ENCODE data around the gene DDX31. TPM values are rescaled to one million over a fixed set of nuclear protein-coding genes. Genes with fewer than 3 reads are reported as not detected.

Gene DDX31
- total and polyA plus RNA-seq, 4 experiments from 2014 or later, result 3.4 to 21.1 (median 13.6) TPM

GRCh38 chr9:132663851-132664250 lies 5.9 kb downstream of the DDX31 start:
- no peaks in the 10 kb centered on the region for H3K9me3 ChIP-seq (ENCODE audit: control insufficient read depth in 1 of 2, low read length in 2 of 2)
- H3K36me3 ChIP-seq (ENCODE audit: insufficient read depth, low read length), result peaks cover 19% of the 10 kb centered on the region
- Mint-ChIP-seq H3K27ac (no peak overlapping the region), H3K4me1 (peaks cover 11 to 12% (median 11%) of the 10 kb centered on the region in 4 donors), H3K27me3 (no peaks in the 10 kb centered on the region), H3K9me3 (no peaks in the 10 kb centered on the region), H3K4me3 (no peak overlapping the region), H3K36me3 (peaks cover 18 to 31% of the 10 kb centered on the region in 2 donors)
- no peak overlapping the region for H3K4me3 ChIP-seq (ENCODE audit: low read length in 2 of 2)
- H3K4me1 ChIP-seq (ENCODE audit: insufficient read depth, low read length), result peaks cover 6% of the 10 kb centered on the region
- DNase-seq, result no peak
- ChIA-PET POLR2A (ENCODE audit: partially characterized antibody) (no interaction called here), CTCF (ENCODE audit: partially characterized antibody) (no interaction called here)
- intact Hi-C loops (cut with micrococcal nuclease), result no loop called here
- H3K27me3 ChIP-seq (ENCODE audit: insufficient read depth, low read length), result no peaks in the 10 kb centered on the region
- no peak overlapping the region for H3K27ac ChIP-seq (ENCODE audit: low read depth, low read length)

DNA sequence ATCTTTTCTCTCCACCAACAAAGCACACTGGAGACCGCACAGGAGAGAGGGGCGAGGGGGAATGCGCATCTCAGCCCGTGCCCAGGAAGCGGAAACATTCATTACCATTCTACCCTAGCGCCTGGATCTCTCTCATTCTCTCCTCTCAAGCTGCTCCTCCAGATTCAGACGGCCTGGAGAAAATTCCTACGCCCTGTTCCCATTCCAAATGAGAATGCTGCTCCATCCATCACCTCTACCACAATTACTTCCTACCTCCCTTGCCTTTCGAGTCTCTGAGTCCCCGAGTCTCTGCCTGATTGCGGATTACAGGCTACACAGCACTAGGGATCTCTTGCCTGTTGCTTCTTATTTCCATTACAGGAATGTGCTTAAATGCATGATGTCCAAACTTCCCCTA lies 6.7 kb downstream of the DDX31 start:
- DNase-seq, result no peak
- POLR2A ChIA-PET (ENCODE audit: partially characterized antibody), result no interaction called here
- CTCF ChIA-PET (ENCODE audit: partially characterized antibody), result no interaction called here

GRCh38 chr9:132662152-132662945 lies 7.4 kb downstream of the DDX31 start:
- no peaks in the 10 kb centered on the region for H3K27me3 Mint-ChIP-seq
- H3K36me3 Mint-ChIP-seq, result peaks cover 22 to 37% of the 10 kb centered on the region in 2 donors
- CTCF ChIA-PET (ENCODE audit: partially characterized antibody), result no interaction called here
- Histone ChIP-seq H3K9me3 (ENCODE audit: control insufficient read depth in 1 of 2, low read length in 2 of 2) (no peaks in the 10 kb centered on the region), H3K27ac (ENCODE audit: low read depth, low read length) (no peak overlapping the region), H3K36me3 (ENCODE audit: insufficient read depth, low read length) (peaks cover 33% of the 10 kb centered on the region), H3K27me3 (ENCODE audit: insufficient read depth, low read length) (no peaks in the 10 kb centered on the region), H3K4me1 (ENCODE audit: insufficient read depth, low read length) (no peaks in the 10 kb centered on the region), H3K4me3 (ENCODE audit: low read length in 2 of 2) (no peak overlapping the region)
- POLR2A ChIA-PET (ENCODE audit: partially characterized antibody), result interaction anchor here (2.1 kb wide), 1 partner anchor 7 kb away, joined by 5 read pairs; the partner anchor contains the start of genes DDX31 and GTF3C4
- H3K27ac Mint-ChIP-seq, result peak overlapping the region in 1 of 7 donors; percentile 75
- no peaks in the 10 kb centered on the region for H3K9me3 Mint-ChIP-seq
- H3K4me1 Mint-ChIP-seq, result peaks cover 0 to 6% (median 1%) of the 10 kb centered on the region in 4 donors
- DNase-seq, result no peak
- intact Hi-C loops (cut with micrococcal nuclease), result no loop called here
- no peak overlapping the region for H3K4me3 Mint-ChIP-seq

More for the DNA sequence above, 6.7 kb downstream of the DDX31 start:
- Histone ChIP-seq H3K4me1 (ENCODE audit: insufficient read depth, low read length) (peaks cover 1% of the 10 kb centered on the region), H3K4me3 (ENCODE audit: low read length in 2 of 2) (no peak overlapping the region), H3K27me3 (ENCODE audit: insufficient read depth, low read length) (no peaks in the 10 kb centered on the region), H3K36me3 (ENCODE audit: insufficient read depth, low read length) (peaks cover 26% of the 10 kb centered on the region), H3K9me3 (ENCODE audit: control insufficient read depth in 1 of 2, low read length in 2 of 2) (no peaks in the 10 kb centered on the region), H3K27ac (ENCODE audit: low read depth, low read length) (no peak overlapping the region)
- no peaks in the 10 kb centered on the region for H3K27me3 Mint-ChIP-seq
- H3K9me3 Mint-ChIP-seq, result no peaks in the 10 kb centered on the region
- peaks cover 22 to 36% of the 10 kb centered on the region in 2 donors for H3K36me3 Mint-ChIP-seq
- no peak overlapping the region for H3K4me3 Mint-ChIP-seq
- intact Hi-C loops (cut with micrococcal nuclease), result no loop called here
- peaks cover 7 to 11% (median 8%) of the 10 kb centered on the region in 4 donors for H3K4me1 Mint-ChIP-seq
- H3K27ac Mint-ChIP-seq, result no peak overlapping the region

DNA sequence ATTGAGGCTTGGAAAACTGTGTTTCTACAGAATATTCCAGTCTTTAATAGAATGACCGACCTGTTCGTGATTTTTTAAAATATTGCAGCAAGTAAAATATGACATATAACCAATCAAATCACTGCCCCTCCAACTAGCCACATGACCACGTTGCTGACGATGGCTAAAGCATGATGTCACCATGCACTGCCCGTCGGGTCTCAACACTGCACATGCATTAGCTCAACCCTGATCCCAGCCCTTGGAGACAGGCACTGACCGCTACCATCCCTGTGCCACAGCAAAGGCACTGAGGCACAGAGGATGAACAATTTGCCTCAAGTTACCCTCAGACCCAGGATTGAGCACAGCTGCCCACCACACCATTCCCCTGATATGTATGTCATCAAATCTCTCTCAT lies 13.5 kb downstream of the DDX31 start:
- CTCF ChIA-PET (ENCODE audit: partially characterized antibody), result no interaction called here
- Histone ChIP-seq H3K27ac (ENCODE audit: low read depth, low read length) (no peak overlapping the region), H3K27me3 (ENCODE audit: insufficient read depth, low read length) (no peaks in the 10 kb centered on the region), H3K9me3 (ENCODE audit: control insufficient read depth in 1 of 2, low read length in 2 of 2) (no peaks in the 10 kb centered on the region), H3K4me3 (ENCODE audit: low read length in 2 of 2) (no peak overlapping the region), H3K4me1 (ENCODE audit: insufficient read depth, low read length) (no peaks in the 10 kb centered on the region), H3K36me3 (ENCODE audit: insufficient read depth, low read length) (peaks cover 37% of the 10 kb centered on the region)
- Mint-ChIP-seq H3K27ac (no peak overlapping the region), H3K9me3 (no peaks in the 10 kb centered on the region), H3K4me3 (no peak overlapping the region), H3K4me1 (peaks cover 0 to 6% (median 1%) of the 10 kb centered on the region in 4 donors), H3K36me3 (peaks cover 45 to 60% of the 10 kb centered on the region in 2 donors), H3K27me3 (no peaks in the 10 kb centered on the region)
- DNase-seq, result no peak
- POLR2A ChIA-PET (ENCODE audit: partially characterized antibody), result no interaction called here
- intact Hi-C loops (cut with micrococcal nuclease), result no loop called here

GRCh38 chr9:132651259-132651658 lies 18.5 kb downstream of the DDX31 start:
- H3K27ac ChIP-seq (ENCODE audit: low read depth, low read length), result no peak overlapping the region
- ChIA-PET POLR2A (ENCODE audit: partially characterized antibody) (no interaction called here), CTCF (ENCODE audit: partially characterized antibody) (no interaction called here)
- H3K9me3 ChIP-seq (ENCODE audit: control insufficient read depth in 1 of 2, low read length in 2 of 2), result no peaks in the 10 kb centered on the region
- H3K36me3 ChIP-seq (ENCODE audit: insufficient read depth, low read length), result peaks cover 58% of the 10 kb centered on the region
- Mint-ChIP-seq H3K4me3 (no peak overlapping the region), H3K27me3 (no peaks in the 10 kb centered on the region), H3K36me3 (peaks cover 59 to 71% of the 10 kb centered on the region in 2 donors), H3K27ac (no peak overlapping the region), H3K9me3 (no peaks in the 10 kb centered on the region), H3K4me1 (peaks cover 0 to 6% (median 1%) of the 10 kb centered on the region in 4 donors)
- intact Hi-C loops (cut with micrococcal nuclease), result loop anchor here (5.0 kb wide), 1 partner anchor 239 kb away; the partner anchor contains the start of gene CFAP77
- DNase-seq, result no peak
- no peak overlapping the region for H3K4me3 ChIP-seq (ENCODE audit: low read length in 2 of 2)
- no peaks in the 10 kb centered on the region for H3K27me3 ChIP-seq (ENCODE audit: insufficient read depth, low read length)
- H3K4me1 ChIP-seq (ENCODE audit: insufficient read depth, low read length), result no peaks in the 10 kb centered on the region

DNA sequence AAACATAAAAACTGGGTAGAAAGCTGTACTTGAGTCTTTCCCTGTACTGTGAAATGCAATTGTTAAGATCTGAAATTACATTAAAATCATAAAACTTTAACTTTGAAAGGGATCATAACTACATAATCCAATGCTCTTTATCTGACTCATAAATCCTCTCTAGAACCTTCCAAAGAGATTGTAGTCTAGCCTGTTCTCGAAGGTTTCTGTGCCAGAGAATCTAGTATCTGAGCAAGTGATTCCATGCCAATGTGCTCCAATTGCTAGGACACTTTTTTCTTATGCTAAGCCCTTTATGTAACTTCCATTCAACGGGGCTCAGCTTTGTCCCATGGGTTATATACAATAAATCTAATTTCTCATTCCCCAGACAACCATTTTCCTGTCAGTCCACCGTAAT lies 21.1 kb downstream of the DDX31 start:
- peaks cover 79% of the 10 kb centered on the region for H3K36me3 ChIP-seq (ENCODE audit: insufficient read depth, low read length)
- no peak overlapping the region for H3K4me3 ChIP-seq (ENCODE audit: low read length in 2 of 2)
- no peaks in the 10 kb centered on the region for H3K4me1 ChIP-seq (ENCODE audit: insufficient read depth, low read length)
- Mint-ChIP-seq H3K4me3 (no peak overlapping the region), H3K36me3 (peaks cover 64 to 83% of the 10 kb centered on the region in 2 donors), H3K27me3 (no peaks in the 10 kb centered on the region), H3K9me3 (no peaks in the 10 kb centered on the region), H3K4me1 (no peaks in the 10 kb centered on the region), H3K27ac (no peak overlapping the region)
- POLR2A ChIA-PET (ENCODE audit: partially characterized antibody), result no interaction called here
- no peaks in the 10 kb centered on the region for H3K27me3 ChIP-seq (ENCODE audit: insufficient read depth, low read length)
- intact Hi-C loops (cut with micrococcal nuclease), result no loop called here
- H3K27ac ChIP-seq (ENCODE audit: low read depth, low read length), result no peak overlapping the region
- CTCF ChIA-PET (ENCODE audit: partially characterized antibody), result no interaction called here
- H3K9me3 ChIP-seq (ENCODE audit: control insufficient read depth in 1 of 2, low read length in 2 of 2), result no peaks in the 10 kb centered on the region
- DNase-seq, result no peak

GRCh38 chr9:132648283-132648682 lies 21.5 kb downstream of the DDX31 start:
- CTCF ChIA-PET (ENCODE audit: partially characterized antibody), result no interaction called here
- POLR2A ChIA-PET (ENCODE audit: partially characterized antibody), result no interaction called here

More at GRCh38 chr9:132648283-132648682, 21.5 kb downstream of the DDX31 start:
- Mint-ChIP-seq H3K9me3 (no peaks in the 10 kb centered on the region), H3K27me3 (no peaks in the 10 kb centered on the region), H3K4me3 (no peak overlapping the region), H3K36me3 (peaks cover 68 to 87% of the 10 kb centered on the region in 2 donors), H3K27ac (no peak overlapping the region), H3K4me1 (no peaks in the 10 kb centered on the region)
- H3K4me1 ChIP-seq (ENCODE audit: insufficient read depth, low read length), result no peaks in the 10 kb centered on the region
- no peak overlapping the region for H3K27ac ChIP-seq (ENCODE audit: low read depth, low read length)
- H3K9me3 ChIP-seq (ENCODE audit: control insufficient read depth in 1 of 2, low read length in 2 of 2), result no peaks in the 10 kb centered on the region
- DNase-seq, result no peak
- H3K4me3 ChIP-seq (ENCODE audit: low read length in 2 of 2), result no peak overlapping the region
- intact Hi-C loops (cut with micrococcal nuclease), result no loop called here
- H3K27me3 ChIP-seq (ENCODE audit: insufficient read depth, low read length), result no peaks in the 10 kb centered on the region
- peaks cover 83% of the 10 kb centered on the region for H3K36me3 ChIP-seq (ENCODE audit: insufficient read depth, low read length)

Measured in CD4-positive, alpha-beta memory T cell (primary cell).